Stimulated activated CD8-positive, alpha-beta memory T cell treated with anti-CD3 and anti-CD28 coated beads, Interleukin-12 subunit alpha, Interleukin-12 subunit beta, amount 100 ng/mL, for 24 hours (primary cell): ENCODE measurements around the gene FAM13B.
"Not testable (repeated sequence)": the region's sequence is repeated elsewhere in the genome, so short reads cannot be mapped to it uniquely, and the experiment has no call there.

Experiments used
- DNase-seq: peaks from one replicate; pipeline ENCODE4 v3.0.0-alpha.2; 2020; ENCODE audit errors: extremely low read depth

The FAM13B gene

GRCh38 chr5:138032572-138033385, at the start of gene FAM13B:
Gene FAM13B, minus strand, starts transcription at chr5:138033079. Its CDS starts 13,968 bp downstream, at chr5:138019111.
- peak; percentile 54 for DNase-seq

DNA sequence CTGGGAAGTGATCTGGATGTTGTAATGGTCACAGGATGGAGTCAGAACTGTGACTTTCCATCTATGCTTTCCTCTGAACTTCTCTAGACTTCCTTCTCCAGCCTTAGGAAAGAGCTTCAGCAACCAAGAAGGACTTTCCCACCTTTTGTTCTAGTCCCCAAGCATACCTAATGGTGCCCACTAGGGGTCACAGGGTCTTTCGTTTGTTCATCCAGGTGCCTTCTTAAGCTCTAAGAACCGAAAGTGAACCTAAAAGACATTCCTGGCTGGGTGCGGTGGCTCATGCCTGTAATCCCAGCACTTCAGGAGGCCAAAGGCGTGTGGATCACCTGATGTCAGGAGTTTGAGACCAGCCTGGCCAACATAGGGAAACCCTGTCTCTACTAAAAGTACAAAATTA, 49.2 kb upstream of the FAM13B start:
- no peak for DNase-seq

- DNase-seq: no peak
Observed at GRCh38 chr5:138078006-138078643, 45.2 kb upstream of the FAM13B start.

GRCh38 chr5:138077064-138077696, 44.3 kb upstream of the FAM13B start:
- no peak for DNase-seq

DNA sequence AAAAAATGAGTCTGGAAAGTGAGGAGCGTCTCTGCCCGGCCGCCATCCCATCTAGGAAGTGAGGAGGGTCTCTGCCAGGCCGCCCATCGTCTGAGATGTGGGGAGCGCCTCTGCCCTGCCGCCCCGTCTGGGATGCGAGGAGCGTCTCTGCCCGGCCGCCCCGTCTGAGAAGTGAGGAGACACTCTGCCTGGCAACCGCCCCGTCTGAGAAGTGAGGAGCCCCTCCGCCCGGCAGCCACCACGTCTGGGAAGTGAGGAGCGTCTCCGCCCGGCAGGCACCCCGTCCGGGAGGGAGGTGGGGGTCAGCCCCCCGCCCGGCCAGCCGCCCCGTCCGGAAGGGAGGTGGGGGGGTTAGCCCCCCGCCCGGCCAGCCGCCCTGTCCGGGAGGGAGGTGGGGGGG, 37.1 kb upstream of the FAM13B start:
- not testable (repeated sequence) for DNase-seq

DNA sequence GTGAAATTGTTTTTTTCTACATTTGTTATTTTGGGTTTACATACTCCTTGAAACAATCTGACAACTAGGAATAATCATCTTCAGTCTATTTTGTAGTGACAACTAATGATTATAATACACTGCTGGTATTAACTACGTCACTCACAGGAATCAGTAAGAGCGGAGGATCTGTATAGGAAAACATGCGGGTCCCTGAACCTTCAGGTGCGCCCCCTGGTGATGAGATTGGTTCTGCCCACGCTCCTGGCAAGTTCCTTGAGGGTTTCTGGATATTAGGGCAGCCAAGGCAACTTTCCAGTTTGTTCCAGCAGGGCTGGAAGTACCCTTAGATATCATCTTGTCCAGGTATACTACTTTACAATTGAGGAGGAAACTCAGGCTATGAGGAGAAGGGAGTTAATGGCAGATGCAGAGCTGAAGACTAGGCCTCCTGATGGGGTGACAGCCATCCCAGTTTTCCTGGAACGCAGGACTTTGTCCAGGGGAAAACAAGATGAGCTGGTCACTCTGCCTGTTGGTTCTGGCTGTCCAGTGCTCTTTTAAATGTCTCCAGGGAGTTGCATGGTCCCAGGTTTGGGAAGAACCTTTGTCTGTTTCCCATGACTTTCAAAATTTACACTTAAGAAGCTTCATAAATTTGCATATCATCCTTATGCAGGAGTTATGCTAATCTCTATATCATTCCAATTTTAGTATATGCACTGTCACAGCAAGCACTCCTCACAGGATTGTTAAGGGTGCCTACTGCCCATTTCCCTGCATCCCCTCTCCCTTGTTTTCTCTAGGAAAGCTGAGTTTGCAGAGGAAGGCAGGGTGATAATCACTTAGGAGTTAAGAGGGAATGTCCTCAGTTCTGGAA, 36.1 kb upstream of the FAM13B start:
- peak; percentile 37 for DNase-seq

- no peak for DNase-seq
Observed at GRCh38 chr5:138067945-138068344, 35.1 kb upstream of the FAM13B start.

- no peak for DNase-seq
Observed at GRCh38 chr5:138065102-138065501, 32.2 kb upstream of the FAM13B start.

DNA sequence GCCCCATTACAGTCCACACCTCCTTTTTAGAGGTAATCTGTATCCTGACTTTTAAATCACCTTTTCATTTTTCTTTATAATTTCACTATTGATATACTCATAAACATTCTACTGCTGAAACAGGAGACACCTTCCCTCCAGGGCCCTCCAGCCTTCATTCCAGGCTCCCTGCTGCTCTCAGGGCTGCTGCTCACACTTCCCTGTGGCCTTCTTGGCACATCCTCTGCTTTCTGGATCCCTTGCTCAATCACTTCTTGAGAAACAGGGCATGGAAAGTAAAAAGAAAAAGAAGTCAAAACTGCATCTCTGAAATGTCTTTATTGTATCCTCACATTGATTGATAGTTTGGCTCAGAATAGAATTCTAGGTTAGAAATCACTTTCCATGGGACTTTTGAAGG, 31.6 kb upstream of the FAM13B start:
- DNase-seq: no peak

DNA sequence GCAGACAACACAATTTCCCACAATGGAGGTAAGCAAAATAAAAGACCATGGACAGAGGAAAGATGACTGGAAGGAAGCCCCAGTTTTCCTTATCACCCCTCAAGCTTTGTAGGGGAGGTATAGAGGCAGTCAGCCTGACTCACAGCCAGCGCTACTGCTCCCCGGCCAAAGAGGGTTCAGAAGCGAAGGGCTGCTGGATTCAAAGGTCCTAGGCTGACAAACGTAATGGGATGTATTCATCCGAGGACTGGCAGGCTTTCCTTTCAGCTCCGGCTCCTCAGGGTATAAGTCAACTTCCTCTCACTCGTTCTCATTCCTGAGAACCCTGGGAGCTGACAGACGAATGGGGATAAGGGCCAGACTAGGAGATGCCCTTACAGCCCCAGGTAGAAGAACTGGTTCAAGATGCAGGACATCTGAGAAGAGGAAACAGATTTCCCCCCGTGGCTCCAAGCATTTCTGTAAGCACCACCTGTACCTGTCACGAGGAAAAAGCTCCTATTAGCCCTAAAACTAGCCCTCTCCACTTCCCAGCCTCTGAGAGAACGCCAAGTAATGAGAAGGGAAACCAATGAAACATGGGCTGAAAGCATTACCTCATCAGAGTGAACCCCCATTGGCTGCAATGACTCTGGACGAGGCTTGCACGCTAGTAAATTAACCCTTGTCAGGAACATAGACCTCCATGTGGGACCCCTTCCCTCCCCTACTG, 22.1 kb upstream of the FAM13B start:
- no peak for DNase-seq

- no peak for DNase-seq
Observed at GRCh38 chr5:138054206-138054605, 21.3 kb upstream of the FAM13B start.

GRCh38 chr5:138053554-138053953, 20.7 kb upstream of the FAM13B start:
- no peak for DNase-seq

DNA sequence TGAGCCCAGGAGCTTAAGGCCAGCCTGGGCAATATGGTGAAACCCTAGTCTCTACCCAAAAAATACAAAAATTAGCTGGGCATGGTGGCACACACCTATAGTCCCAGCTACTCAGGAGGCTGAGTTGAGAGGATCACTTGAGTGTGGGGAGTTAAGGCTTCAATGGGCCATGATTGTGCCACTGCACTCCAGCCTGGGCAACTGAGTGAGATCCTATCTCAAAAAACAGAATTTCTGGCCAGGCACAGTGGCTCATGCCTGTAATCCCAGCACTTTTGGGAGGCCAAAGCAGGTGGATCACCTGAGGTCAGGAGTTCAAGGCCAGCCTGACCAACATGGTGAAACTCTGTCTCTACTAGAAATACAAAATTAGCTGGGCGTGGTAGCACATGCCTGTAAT, 19.8 kb upstream of the FAM13B start:
- DNase-seq: not testable (repeated sequence)

DNA sequence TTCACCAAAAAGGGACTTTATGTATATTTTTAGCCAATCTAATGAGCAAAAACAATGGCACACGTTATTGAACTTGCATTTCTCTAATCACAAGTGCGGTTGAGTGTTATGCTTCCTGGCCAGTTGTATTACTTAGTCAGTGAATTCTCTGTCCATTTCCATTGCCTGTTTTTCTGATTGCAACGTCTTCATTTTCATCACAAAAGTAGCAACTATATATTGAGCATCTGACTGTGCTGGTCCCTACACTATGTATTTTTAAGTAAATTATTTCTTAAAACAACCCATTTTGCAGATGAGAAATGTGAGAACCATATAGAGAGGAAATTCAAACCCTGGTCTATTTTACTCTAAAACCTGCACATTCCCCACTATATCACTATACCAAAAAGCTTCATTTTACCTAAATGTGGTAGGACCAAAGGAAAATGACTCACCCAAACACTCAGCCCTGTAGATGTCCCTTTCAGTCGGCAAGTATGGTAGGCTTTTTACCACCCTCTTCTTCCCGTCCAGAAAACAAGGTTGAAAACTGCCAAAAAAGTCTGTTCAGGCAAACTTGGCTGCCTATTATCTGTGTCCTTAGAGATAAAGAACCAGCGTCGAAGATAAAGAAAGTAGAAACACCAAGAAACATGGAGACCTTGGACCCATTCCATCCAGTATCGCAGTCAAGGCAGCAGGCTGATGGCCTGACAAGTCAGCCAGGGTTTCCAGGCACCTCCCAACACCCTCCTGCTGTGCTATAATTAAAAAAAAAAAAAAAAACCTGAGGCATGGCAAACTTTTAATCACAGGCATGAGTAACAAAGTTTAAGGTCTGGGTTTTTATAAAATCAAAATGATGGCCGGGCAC, 18.8 kb upstream of the FAM13B start:
- DNase-seq: no peak

DNA sequence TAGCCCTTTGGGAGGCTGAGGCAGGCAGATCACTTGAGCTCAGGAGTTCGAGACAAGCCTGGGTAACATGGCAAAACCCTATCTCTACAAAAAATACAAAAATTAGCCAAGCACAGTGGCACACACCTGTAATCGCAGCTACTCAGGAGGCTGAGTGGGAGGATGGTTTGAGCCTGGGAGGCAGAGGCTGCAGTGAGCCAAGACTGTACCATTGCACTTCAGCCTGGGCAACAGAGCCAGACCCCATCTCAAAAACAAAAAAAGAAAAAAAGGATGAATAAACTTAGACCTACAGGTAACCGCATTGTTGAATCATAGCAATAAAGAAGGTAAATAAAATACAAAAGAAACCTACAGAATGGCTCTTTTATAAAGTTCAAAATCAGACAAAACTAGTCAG, 12.4 kb upstream of the FAM13B start:
- DNase-seq: not testable (repeated sequence)

GRCh38 chr5:138038826-138039225, 5.9 kb upstream of the FAM13B start:
- DNase-seq: no peak

- no peak for DNase-seq
Observed at GRCh38 chr5:138037907-138038633, 5.2 kb upstream of the FAM13B start.

DNA sequence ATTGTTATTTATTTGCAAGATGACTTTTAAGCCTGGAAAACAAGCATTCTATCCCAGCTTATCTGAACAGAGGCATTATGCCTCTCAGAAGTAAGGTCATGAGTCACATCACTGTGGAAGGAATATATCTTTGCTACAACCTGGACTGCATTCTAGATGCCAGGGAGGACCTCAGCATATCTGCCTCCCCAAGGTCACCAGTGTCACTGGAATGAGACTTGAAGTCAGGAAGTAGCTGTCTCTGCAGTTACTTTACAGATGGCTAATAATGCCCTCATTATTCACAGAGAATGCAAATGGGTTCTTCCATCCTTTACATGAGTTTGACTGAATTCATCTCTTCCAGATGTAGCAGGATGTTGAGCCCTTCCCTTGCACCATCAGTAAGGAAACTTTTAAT, 4.4 kb upstream of the FAM13B start:
- DNase-seq: no peak
